GM19025 (cell line): ENCODE data around the gene INTS1.

Experiments
- ATAC-seq: cut with Tn5 transposase; IDR thresholded peaks from one replicate; pipeline ENCODE4 v1.9.1; 2021; ENCODE audit warnings: mild to moderate bottlenecking, low read depth, moderate library complexity; ENCODE audit not compliant: unreplicated experiment

Gene INTS1

GRCh38 chr7:1509226-1509625, 5.0 kb upstream of the INTS1 start:
- no peak for ATAC-seq

- ATAC-seq = no peak
Observed at GRCh38 chr7:1508277-1508758, 4.1 kb upstream of the INTS1 start.

GRCh38 chr7:1505731-1506550, 1.8 kb upstream of the INTS1 start:
- no peak for ATAC-seq

GRCh38 chr7:1503390-1503789, 799 bp downstream of the INTS1 start:
- no peak for ATAC-seq

GRCh38 chr7:1502845-1503244, 1.3 kb downstream of the INTS1 start:
- no peak for ATAC-seq

- no peak for ATAC-seq
Observed at GRCh38 chr7:1501487-1502270, 2.5 kb downstream of the INTS1 start.

GRCh38 chr7:1500064-1500807, 4.0 kb downstream of the INTS1 start:
- ATAC-seq = no peak

GRCh38 chr7:1499367-1500029, 4.7 kb downstream of the INTS1 start:
- ATAC-seq = no peak

- no peak for ATAC-seq
Observed at GRCh38 chr7:1498370-1499305, 5.6 kb downstream of the INTS1 start.

GRCh38 chr7:1497293-1497927, 6.8 kb downstream of the INTS1 start:
- ATAC-seq = no peak

GRCh38 chr7:1496531-1497292, 7.5 kb downstream of the INTS1 start:
- ATAC-seq = no peak

GRCh38 chr7:1495564-1496242, 8.5 kb downstream of the INTS1 start:
- ATAC-seq = no peak

- no peak for ATAC-seq
Observed at GRCh38 chr7:1494866-1495563, 9.2 kb downstream of the INTS1 start.

- no peak for ATAC-seq
Observed at GRCh38 chr7:1494447-1494846, 9.7 kb downstream of the INTS1 start.

- ATAC-seq = no peak
Observed at GRCh38 chr7:1493571-1493970, 10.6 kb downstream of the INTS1 start.

- ATAC-seq = no peak
Observed at GRCh38 chr7:1493129-1493528, 11.1 kb downstream of the INTS1 start.

GRCh38 chr7:1492640-1493039, 11.5 kb downstream of the INTS1 start:
- ATAC-seq = no peak
